Measurements from ENCODE around the gene TBC1D16.
"Not testable (repeated sequence)": the region's sequence is repeated elsewhere in the genome, so short reads cannot be mapped to it uniquely, and the experiment has no call there.

Gene TBC1D16

DNA sequence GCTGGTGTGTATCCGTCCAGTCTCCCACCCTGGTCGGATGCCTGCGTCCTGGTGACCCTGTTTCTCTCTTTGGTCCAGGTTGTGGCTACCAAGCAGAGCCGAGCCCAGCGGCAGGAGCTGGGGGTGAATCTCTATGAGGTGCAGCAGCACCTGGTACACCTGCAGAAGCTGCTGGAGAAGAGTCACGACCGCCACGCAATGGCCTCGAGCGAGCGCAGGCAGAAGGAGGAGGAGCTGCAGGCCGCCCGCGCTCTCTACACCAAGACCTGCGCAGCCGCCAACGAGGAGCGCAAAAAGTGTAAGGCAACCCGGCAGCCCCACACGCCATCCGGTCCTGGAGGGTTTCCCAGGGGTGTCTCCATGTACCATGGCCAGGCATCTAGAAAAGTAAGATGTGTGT, 14.3 kb upstream of the TBC1D16 start:
- H3K27ac ChIP-seq: no peak overlapping the region
- H3K9me3 ChIP-seq: no peaks in the 10 kb centered on the region
- H3K27me3 ChIP-seq: peaks cover 5% of the 10 kb centered on the region
- no peaks in the 10 kb centered on the region for H3K4me1 ChIP-seq (ENCODE audit: control insufficient read depth in 1 of 2, insufficient read depth in 1 of 2, low read depth in 1 of 2, low read length in 1 of 2)
- H3K4me3 ChIP-seq (ENCODE audit: low read depth in 1 of 2, low read length in 1 of 2): no peak overlapping the region
- TF ChIP-seq, protein P1, sequence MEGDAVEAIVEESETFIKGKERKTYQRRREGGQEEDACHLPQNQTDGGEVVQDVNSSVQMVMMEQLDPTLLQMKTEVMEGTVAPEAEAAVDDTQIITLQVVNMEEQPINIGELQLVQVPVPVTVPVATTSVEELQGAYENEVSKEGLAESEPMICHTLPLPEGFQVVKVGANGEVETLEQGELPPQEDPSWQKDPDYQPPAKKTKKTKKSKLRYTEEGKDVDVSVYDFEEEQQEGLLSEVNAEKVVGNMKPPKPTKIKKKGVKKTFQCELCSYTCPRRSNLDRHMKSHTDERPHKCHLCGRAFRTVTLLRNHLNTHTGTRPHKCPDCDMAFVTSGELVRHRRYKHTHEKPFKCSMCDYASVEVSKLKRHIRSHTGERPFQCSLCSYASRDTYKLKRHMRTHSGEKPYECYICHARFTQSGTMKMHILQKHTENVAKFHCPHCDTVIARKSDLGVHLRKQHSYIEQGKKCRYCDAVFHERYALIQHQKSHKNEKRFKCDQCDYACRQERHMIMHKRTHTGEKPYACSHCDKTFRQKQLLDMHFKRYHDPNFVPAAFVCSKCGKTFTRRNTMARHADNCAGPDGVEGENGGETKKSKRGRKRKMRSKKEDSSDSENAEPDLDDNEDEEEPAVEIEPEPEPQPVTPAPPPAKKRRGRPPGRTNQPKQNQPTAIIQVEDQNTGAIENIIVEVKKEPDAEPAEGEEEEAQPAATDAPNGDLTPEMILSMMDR (IDR thresholded peaks at IDR 0.05): no peak
- H3K36me3 ChIP-seq: no peaks in the 10 kb centered on the region

DNA sequence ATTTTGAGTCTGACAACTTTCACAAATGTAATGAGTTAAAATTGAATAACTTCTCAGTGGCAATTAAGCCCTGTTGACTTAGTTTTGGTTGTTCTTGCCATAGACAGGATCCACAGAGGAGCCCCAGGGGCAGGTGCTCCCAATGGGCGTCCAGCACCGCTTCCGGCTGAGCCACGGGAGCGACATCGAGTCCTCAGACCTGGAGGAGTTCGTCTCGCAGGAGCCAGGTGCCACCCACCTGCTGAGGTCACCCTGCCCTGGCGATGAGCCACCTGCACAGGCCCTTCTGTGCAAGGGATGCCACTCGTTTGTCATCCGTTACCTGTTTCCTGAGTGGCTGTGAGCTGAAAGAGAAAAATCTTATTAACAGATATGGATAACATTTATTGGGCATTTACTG, 11.5 kb upstream of the TBC1D16 start:
- no peak overlapping the region for H3K4me3 ChIP-seq (ENCODE audit: low read depth in 1 of 2, low read length in 1 of 2)
- H3K9me3 ChIP-seq: no peaks in the 10 kb centered on the region
- no peak overlapping the region for H3K27ac ChIP-seq
- no peaks in the 10 kb centered on the region for H3K4me1 ChIP-seq (ENCODE audit: control insufficient read depth in 1 of 2, insufficient read depth in 1 of 2, low read depth in 1 of 2, low read length in 1 of 2)
- peaks cover 8% of the 10 kb centered on the region for H3K27me3 ChIP-seq
- no peaks in the 10 kb centered on the region for H3K36me3 ChIP-seq
- TF ChIP-seq, protein P1 (IDR thresholded peaks at IDR 0.05): no peak

DNA sequence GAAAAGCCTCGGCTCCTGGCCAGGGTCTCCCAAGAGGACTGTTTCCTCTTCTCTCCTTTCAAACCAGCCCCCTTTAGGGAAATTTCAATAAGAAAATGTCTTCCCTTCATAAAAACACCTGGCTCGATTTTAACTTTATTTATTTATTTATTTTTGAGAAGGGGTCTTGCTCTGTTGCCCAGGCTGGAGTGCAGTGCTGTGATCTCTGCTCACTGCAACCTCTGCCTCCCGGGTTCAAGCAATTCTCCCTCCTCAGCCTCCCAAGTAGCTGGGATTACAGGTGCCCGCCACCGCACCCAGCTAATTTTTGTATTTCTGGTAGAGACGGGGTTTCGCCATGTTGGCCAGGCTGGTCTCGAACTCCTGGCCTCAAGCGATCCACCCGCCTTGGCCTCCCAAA, 11.0 kb upstream of the TBC1D16 start:
- H3K4me1 ChIP-seq (ENCODE audit: control insufficient read depth in 1 of 2, insufficient read depth in 1 of 2, low read depth in 1 of 2, low read length in 1 of 2); H3K9me3 ChIP-seq; H3K27ac ChIP-seq; H3K36me3 ChIP-seq; H3K4me3 ChIP-seq (ENCODE audit: low read depth in 1 of 2, low read length in 1 of 2): not testable (repeated sequence)
- H3K27me3 ChIP-seq: peaks cover 11% of the 10 kb centered on the region

DNA sequence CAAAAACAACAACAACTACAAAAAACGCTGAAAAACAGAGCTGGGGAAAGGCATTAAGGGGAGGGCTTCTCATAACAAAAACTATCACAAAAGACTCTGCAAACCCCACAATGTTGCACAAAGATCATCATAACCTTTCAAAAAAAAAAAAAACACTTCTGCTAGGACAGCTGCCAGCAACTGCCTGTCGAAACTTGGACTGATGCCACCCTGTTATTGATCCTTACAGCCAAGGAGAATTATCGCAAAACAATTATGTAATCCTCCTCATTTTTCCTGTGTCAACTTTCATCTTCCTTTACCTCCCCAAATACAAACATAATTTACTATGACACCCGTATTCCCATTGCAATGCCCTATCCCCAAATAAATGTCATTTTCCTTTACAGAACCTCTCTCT, 10.0 kb upstream of the TBC1D16 start:
- Histone ChIP-seq H3K4me3 (ENCODE audit: low read depth in 1 of 2, low read length in 1 of 2) (no peak overlapping the region), H3K27me3 (peaks cover 20% of the 10 kb centered on the region), H3K9me3 (no peaks in the 10 kb centered on the region), H3K4me1 (ENCODE audit: control insufficient read depth in 1 of 2, insufficient read depth in 1 of 2, low read depth in 1 of 2, low read length in 1 of 2) (no peaks in the 10 kb centered on the region), H3K36me3 (no peaks in the 10 kb centered on the region), H3K27ac (no peak overlapping the region)
- TF ChIP-seq, protein P1 (IDR thresholded peaks at IDR 0.05): no peak

DNA sequence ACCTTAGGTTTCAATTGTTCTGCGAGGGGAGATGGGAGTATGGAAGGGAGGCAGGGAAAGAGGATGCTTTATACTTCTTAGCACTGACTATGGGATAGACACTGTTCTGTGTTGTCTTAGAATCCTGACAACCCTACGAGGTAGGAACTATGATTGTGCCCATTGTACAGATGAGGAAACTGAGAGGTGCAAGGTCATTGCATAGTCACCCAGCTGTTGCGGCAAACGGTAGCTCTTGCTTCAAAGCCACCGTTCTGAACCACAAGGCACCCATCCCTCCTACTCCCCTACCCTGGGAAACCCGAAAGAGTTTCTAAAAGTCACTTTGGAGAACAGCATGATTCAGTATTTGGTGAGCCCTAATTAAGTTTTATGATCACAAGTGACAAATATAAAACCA, 8.3 kb upstream of the TBC1D16 start:
- H3K4me3 ChIP-seq (ENCODE audit: low read depth in 1 of 2, low read length in 1 of 2): no peak overlapping the region
- no peak overlapping the region for H3K27ac ChIP-seq
- H3K36me3 ChIP-seq: no peaks in the 10 kb centered on the region
- TF ChIP-seq, protein P1 (IDR thresholded peaks at IDR 0.05): no peak
- peaks cover 0 to 5% of the 10 kb centered on the region in 2 experiments for H3K4me1 ChIP-seq (ENCODE audit: control insufficient read depth in 1 of 2, insufficient read depth in 1 of 2, low read depth in 1 of 2, low read length in 1 of 2)
- peaks cover 34% of the 10 kb centered on the region for H3K27me3 ChIP-seq
- no peaks in the 10 kb centered on the region for H3K9me3 ChIP-seq

DNA sequence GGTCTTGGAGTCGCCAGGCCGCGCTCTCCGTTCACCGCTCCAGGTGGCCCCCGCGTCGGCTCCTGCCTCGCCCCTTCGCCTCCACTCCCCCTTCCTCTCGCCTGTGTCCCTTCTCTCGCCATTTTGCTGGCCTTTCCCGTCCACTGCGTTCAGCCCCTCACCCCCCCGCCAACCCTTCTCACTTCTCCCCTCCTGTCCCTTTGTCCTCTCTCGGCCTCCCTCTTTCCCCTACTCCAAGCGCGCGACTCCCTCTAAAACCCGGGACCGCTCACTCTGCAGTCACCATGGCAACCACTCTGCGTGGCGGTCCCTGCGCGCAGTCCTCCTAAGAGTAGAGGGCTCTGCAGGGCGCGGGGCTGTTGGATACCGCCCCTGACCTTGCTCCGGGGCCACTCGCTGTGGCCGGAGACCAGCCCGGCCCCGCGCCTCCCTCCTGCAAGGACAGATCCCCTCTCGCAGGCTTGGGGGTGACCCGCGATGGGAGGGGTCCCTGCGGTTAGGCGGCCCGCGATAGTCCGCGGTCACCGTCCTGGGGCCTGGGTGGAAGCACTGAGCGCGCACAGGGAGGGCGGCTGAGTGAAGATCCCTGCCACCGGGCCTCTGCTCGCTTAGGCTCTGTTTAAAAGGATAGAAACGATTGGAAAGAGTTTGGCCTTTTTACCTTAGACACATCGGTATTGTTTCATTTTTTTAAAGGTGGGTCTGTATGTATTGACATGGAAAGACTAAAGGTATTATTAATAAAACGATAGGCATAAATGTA, 1.2 kb upstream of the TBC1D16 start:
- Histone ChIP-seq H3K27ac (no peak overlapping the region), H3K9me3 (no peaks in the 10 kb centered on the region), H3K36me3 (no peaks in the 10 kb centered on the region), H3K4me1 (ENCODE audit: control insufficient read depth in 1 of 2, insufficient read depth in 1 of 2, low read depth in 1 of 2, low read length in 1 of 2) (peaks cover 17 to 23% of the 10 kb centered on the region in 2 experiments), H3K27me3 (peaks cover 92% of the 10 kb centered on the region), H3K4me3 (ENCODE audit: low read depth in 1 of 2, low read length in 1 of 2) (peak overlapping the region; percentile 57 to 59)
- TF ChIP-seq, protein P1 (IDR thresholded peaks at IDR 0.05): no peak
